GM21423 (cell line): ENCODE data around the gene RPS6KA5.
"Not testable (repeated sequence)": the region's sequence is repeated elsewhere in the genome, so short reads cannot be mapped to it uniquely, and the experiment has no call there.

ENCODE experiments used
- ATAC-seq: cut with Tn5 transposase; IDR thresholded peaks from one replicate; pipeline ENCODE4 v1.9.1; 2021; ENCODE audit warnings: mild to moderate bottlenecking, moderate library complexity; ENCODE audit not compliant: unreplicated experiment

The RPS6KA5 gene

DNA sequence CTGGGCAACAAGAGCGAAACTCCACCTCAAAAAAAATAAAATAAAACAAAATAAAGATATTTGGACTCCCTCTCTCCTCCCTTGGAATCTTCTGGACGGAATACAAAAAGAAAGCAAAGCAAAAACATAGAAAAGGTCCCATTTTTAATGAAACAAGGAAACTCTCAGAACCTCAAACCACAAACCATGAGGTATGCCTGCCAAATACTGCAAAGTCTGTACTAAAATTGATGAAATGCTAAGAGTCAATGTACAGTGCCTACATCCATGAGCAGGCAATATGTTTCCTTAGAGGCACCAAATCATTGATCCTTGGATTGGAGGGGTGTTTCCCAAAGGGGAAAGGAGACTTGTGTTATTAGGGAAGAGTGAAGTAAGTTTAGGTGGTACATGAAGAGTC lies 8.2 kb upstream of the RPS6KA5 start:
- ATAC-seq: no peak

DNA sequence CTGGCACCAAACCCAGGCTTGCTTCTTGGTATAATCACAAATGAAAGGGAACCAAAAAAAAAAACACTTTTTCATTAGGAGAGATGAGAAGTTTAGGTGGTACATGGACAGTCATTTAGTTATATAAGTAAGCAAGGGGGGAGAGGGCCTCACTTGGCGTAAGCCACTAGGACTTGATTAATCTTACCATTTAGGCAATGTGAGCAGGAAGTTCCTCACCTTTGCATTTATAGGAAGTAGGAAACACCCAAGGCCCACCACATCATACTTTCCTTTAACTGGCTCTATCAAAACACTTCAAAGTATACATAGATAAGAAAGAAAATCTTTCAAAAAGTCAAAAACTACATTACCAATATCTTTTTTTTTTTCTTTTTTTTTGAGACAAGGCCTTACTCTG lies 6.7 kb upstream of the RPS6KA5 start:
- no peak for ATAC-seq

- no peak for ATAC-seq
Measured at GRCh38 chr14:91065266-91065665, 4.8 kb upstream of the RPS6KA5 start.

DNA sequence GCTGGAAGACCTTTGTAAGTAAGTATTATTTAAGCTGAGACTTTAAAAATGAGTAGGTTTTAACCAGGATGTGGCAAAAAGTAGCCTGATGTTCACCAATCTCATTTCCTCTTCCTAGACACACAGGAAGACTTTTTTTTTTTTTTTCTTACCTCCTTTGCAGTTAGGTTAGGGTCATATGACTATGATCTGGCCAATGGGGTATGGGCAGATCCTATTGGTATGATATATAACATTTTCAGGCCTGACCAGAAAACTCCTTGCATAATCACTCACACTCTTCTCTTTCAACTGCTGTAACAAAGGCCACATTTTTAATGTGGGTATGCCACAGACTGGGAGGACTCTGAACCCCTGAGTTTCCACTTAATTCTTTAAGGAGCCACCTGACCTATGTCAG lies 2.7 kb upstream of the RPS6KA5 start:
- no peak for ATAC-seq

GRCh38 chr14:91062600-91062999 lies 2.2 kb upstream of the RPS6KA5 start:
- no peak for ATAC-seq

GRCh38 chr14:91061056-91061887 lies 831 bp upstream of the RPS6KA5 start:
- ATAC-seq: no peak

DNA sequence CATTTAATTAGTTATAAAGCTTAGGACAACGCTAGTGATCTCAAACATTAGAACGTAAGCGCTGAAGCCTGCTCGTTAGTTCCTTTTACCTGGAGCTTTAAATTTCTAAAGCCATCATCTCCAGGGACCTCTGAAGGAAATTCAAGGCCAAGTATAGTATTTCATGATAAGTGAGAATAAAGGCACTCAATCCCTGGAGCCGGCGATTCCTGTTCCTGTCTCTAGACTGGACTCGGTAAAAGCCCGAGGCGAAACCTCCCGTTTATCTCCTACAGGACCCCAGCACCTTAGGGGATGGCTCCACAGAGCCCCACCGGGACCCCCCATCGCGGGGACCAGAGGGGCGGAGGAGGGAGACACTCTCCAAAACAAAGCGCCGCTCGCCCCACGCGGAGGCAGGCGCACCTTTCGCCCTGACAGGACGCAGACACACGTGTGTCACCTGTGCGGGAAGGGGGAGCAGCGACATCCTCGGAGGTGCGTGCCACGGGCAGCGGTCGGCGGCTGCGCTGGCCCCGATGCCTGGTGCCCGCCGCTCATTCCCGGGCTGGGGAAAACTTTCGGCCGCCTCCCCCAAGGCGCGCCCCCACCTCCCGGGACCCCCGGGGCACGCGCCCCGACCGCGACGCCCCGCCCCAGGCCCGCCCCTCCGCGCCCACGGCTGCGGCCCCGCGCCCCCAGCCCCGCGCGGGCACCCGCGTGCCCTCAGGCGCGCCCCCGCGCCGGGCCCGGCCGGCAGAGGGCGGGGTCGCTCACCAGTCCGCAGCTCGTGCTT lies 678 bp downstream of the RPS6KA5 start:
- ATAC-seq: peak; percentile 21

- ATAC-seq: no peak
Measured at GRCh38 chr14:91058042-91058581, 2.3 kb downstream of the RPS6KA5 start.

GRCh38 chr14:91056361-91056760 lies 4.1 kb downstream of the RPS6KA5 start:
- ATAC-seq: no peak

DNA sequence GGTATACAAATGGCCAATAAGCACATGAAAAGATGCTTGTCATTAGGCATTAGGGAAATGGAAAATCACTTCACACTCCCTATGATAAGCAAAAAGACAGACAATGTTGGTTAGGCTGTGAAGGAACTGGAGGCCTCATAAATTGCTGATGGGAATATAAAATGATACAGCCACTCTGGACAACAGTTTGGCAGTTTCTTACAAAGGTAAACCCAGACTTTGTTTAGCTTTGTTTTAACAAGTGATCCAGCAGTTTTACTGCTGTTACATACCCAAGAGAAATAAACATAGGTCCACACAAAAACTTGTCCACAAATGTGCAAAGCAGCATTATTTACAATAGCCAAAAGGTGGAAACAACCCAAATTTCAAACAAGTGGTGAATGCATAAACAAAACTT lies 5.4 kb downstream of the RPS6KA5 start:
- no peak for ATAC-seq

DNA sequence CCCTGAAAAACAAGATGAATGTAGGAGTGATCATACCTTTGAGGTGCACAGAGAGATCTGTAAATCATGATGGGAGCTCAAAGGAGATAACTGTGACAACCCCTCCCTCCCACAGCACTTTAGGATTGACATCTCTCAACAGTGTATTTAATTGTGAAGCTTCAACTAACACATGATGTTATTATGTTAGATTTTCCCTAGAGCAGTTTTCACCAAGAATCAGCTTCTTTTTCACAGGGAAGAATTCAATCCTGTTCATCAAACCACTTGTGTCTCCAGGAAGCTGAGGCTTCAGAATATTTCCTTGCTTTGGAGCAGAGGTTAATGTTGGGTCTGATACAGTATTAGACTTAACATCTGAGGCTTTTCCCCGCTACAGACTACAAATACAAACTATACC lies 11.8 kb downstream of the RPS6KA5 start:
- no peak for ATAC-seq

DNA sequence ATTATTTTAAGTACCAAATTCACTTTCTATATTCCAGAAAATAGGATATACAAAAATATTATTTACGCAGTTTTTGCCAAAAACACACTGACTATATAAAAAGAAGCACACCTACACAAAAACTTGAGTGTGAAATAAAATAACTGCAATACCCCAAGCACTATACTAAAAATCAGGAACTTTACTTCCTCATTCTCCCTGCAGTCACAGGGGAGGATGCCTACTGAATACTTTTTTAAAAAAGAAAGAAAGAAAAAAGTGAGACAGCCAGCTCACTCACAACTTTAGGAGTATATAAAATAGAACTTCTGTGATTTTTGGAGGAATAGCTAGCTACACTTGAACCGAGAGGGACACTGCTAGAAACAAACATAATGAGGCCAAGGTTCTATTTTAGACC lies 12.2 kb downstream of the RPS6KA5 start:
- ATAC-seq: no peak

DNA sequence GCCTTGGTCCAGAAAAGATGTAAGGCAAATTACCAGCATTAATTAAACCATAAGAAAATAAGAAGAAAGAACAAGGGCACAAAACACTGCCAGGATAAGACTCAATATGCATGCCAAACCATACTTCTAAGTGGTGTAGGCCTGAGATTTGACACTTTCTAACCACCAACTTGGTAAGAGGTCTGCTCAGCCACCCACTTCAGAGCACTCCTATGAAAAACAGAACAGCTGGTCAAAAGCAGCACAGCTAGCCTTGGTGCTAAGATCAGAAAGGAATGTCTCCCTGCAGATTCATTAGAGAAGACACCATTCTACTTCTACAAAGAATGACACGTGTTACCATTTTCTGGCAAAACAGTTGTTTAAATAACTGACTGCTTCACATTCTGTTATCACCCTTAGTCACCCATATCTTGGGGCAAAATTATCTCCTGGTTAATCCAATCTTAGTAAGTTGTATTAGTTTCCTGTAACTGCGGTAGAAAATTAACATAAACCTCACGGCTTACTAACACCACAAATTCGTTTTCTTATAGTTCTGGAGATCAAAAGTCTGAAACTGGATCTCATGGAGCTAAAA lies 13.2 kb downstream of the RPS6KA5 start:
- ATAC-seq: no peak

GRCh38 chr14:91046488-91047072 lies 13.9 kb downstream of the RPS6KA5 start:
- ATAC-seq: no peak

DNA sequence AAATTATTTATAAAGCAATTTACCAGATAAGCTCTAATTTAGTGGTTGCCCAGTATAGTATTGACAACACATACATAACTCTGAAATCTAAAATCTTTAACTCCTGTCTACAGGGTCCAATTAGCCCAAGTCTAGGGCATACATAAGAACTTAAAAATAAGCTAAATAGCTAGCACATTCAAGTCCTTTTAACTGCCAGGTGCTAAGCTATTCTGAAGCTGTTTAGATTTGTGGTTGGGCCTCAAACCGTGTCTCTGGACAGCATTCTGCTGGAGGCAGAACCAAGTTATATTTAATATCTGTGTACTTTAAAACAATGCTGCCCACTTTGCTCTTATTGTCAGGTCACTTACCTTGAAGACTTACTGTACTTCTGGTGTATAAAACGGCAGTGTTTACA lies 19.0 kb downstream of the RPS6KA5 start:
- ATAC-seq: no peak

- ATAC-seq: no peak
Measured at GRCh38 chr14:91040545-91040944, 19.9 kb downstream of the RPS6KA5 start.

DNA sequence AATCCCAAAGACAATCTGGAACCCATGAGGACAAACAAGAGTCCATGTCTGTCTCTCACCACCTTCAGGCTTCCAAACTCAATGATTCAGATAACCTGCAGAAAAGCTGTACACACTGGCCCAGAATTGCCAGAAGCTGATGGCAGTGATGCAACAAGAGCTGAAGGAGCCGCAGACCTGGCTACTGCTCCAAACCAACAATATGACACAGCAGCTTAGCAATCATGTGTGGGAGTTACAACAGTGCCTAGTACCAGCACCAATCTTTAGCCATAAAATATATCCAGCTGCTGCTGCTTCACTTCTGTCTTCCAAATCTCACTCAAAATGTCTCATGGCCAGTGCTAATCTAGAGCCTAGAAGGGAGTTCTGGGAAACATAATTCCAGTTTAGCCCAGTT lies 22.0 kb downstream of the RPS6KA5 start:
- ATAC-seq: no peak

GRCh38 chr14:91036741-91037469 lies 23.5 kb downstream of the RPS6KA5 start:
- no peak for ATAC-seq

DNA sequence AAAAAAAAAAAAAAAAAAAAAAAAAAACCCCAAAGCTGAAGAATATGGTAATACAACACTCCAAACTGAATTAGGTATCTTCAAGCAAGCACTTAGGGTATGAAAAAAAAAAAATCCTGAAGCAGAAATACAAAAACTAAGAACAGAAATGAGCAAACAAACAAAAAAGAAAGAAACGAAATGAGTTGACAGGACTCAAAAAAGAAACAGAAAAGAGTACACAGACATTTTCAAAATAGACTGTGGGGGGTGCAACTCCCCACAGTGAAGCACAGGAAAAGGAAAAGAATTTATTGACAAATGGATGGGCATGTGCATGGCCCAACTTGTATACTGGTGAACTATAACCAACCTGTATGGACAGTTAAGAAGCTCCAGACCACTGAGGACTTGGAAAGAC lies 24.6 kb downstream of the RPS6KA5 start:
- peak; percentile 44 for ATAC-seq

GRCh38 chr14:91034379-91034778 lies 26.1 kb downstream of the RPS6KA5 start:
- ATAC-seq: not testable (repeated sequence)

- no peak for ATAC-seq
Measured at GRCh38 chr14:91032248-91032647, 28.2 kb downstream of the RPS6KA5 start.
